CD8-positive, alpha-beta memory T cell (primary cell): Measurements from ENCODE around the gene ZW10. TPM values are rescaled to one million over a fixed set of nuclear protein-coding genes. Genes with fewer than 3 reads are reported as not detected.
"Not testable (repeated sequence)": the region's sequence is repeated elsewhere in the genome, so short reads cannot be mapped to it uniquely, and the experiment has no call there.

Experiments
- CTCF ChIA-PET: fragments of 350-600 bp; sonication (Branson Sonifier 250); formaldehyde crosslinking; loops from one replicate; lab custom pipeline; 2021; ENCODE audit warnings: antibody characterized with exemption; lab: Charles Lee
- POLR2A ChIA-PET: fragments of 350-600 bp; sonication (Branson Sonifier 250); formaldehyde crosslinking; loops from one replicate; lab custom pipeline; 2021; ENCODE audit warnings: antibody characterized with exemption; lab: Charles Lee
- DNase-seq, 5 donors: peaks; one replicate each; pipeline versions ENCODE4 v3.0.0 to v3.0.0-alpha.2; 2020 to 2022; ENCODE audit warnings: mixed read lengths in 1 of 5
- H3K27ac ChIP-seq: one replicate; pipeline ENCODE4 v1.7.0; 2013; ENCODE audit warnings: low read depth, mild to moderate bottlenecking, low read length, moderate library complexity
- H3K27me3 ChIP-seq: 2 replicates; pipeline ENCODE4 v1.7.0; 2013; ENCODE audit warnings: low read length, mild to moderate bottlenecking; ENCODE audit not compliant: insufficient read depth, poor library complexity, severe bottlenecking
- H3K36me3 ChIP-seq: 2 replicates; pipeline ENCODE4 v1.7.0; 2013; ENCODE audit warnings: mild to moderate bottlenecking, low read length, moderate library complexity; ENCODE audit not compliant: insufficient read depth
- H3K4me1 ChIP-seq: 2 replicates; pipeline ENCODE4 v1.7.0; 2013; ENCODE audit warnings: mild to moderate bottlenecking, low read length, moderate library complexity; ENCODE audit not compliant: insufficient read depth
- H3K4me3 ChIP-seq: 2 replicates; pipeline ENCODE4 v1.7.0; 2013; ENCODE audit warnings: mild to moderate bottlenecking, low read length
- H3K9me3 ChIP-seq: 2 replicates; pipeline ENCODE4 v1.7.0; 2013; ENCODE audit warnings: mild to moderate bottlenecking, low read length
- H3K27ac Mint-ChIP-seq, 8 donors: one replicate each; pipeline ENCODE4 v1.8.0; 2020 to 2021; ENCODE audit warnings: mixed read lengths in 8 of 8, mild to moderate bottlenecking in 6 of 8, inconsistent platforms in 3 of 8, moderate library complexity in 3 of 8
- H3K27me3 Mint-ChIP-seq, 2 donors: one replicate each; pipeline ENCODE4 v1.8.0; 2020 to 2021; ENCODE audit warnings: mixed read lengths in 2 of 2, mild to moderate bottlenecking in 1 of 2, moderate library complexity in 1 of 2
- H3K36me3 Mint-ChIP-seq, 3 donors: one replicate each; pipeline ENCODE4 v1.8.0; 2020 to 2021; ENCODE audit warnings: mixed read lengths in 3 of 3, inconsistent platforms in 1 of 3, mild to moderate bottlenecking in 1 of 3
- H3K4me1 Mint-ChIP-seq, 3 donors: one replicate each; pipeline ENCODE4 v1.8.0; 2020 to 2021; ENCODE audit warnings: mixed read lengths in 3 of 3, inconsistent platforms in 1 of 3, mild to moderate bottlenecking in 1 of 3
- H3K4me3 Mint-ChIP-seq, 7 donors: one replicate each; pipeline ENCODE4 v1.8.0; 2020 to 2021; ENCODE audit warnings: mixed read lengths in 7 of 7, mild to moderate bottlenecking in 6 of 7, moderate library complexity in 4 of 7, inconsistent platforms in 2 of 7
- H3K9me3 Mint-ChIP-seq, 5 donors: one replicate each; pipeline ENCODE4 v1.8.0; 2020 to 2022; ENCODE audit warnings: mixed read lengths in 5 of 5, mild to moderate bottlenecking in 3 of 5, moderate library complexity in 2 of 5, inconsistent platforms in 1 of 5
- polyA plus RNA-seq: library from polyadenylated mRNA; unstranded; fragments of 300-500 nt; fragmentation: Illumina TruSeq; gene quantifications from one replicate; pipeline ENCODE4 v1.2.3, GENCODE V29; 2021
- total RNA-seq, 2 experiments: library from RNA; stranded (reverse); gene quantifications; one replicate each; pipeline ENCODE4 v1.2.3, GENCODE V29; 2021

Gene ZW10
- total and polyA plus RNA-seq, 3 experiments from 2014 or later: 15.5 to 24.7 (median 21.3) TPM

DNA sequence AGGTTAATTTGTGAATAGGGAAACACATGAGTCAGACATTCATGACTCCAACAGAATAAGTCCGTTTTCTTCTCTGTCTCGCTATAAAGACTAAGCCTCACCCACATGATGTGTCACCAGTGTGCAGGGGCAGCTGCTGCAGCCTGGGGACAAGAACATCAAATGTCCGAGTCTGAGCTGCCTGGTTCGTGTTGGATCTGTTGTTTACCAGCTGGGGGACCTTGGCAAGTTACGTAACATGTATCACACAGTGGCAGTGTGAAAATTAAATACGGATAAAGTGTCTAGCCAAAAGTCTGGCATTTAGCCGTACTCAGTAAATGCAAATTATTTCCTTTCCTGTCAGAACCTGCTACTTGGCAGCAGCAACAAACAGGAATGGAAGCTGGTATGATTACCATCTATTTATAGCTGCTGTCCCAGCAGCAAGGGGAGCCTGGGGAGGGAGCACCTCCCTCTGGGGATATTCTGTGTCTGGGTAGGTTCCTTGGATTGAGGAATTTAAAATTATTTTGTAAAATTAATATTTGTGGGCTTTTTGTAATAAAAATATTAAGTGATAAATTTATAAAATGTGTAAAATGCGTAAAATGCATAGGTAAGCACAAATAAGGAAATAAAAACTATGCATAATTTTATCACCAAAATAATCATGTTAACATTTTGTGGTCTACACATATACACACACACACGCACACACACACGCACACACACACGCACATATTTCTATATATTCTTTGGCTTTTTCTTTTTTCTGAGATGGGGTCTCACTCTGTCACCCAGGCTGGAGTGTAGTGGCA is 4.8 kb upstream of the ZW10 start:
- Histone ChIP-seq H3K9me3 (no peaks in the 10 kb centered on the region), H3K36me3 (no peaks in the 10 kb centered on the region), H3K27me3 (peaks cover 5% of the 10 kb centered on the region), H3K4me1 (peaks cover 4% of the 10 kb centered on the region), H3K4me3 (no peak overlapping the region), H3K27ac (no peak overlapping the region)
- no peaks in the 10 kb centered on the region for H3K9me3 Mint-ChIP-seq
- peak overlapping the region in 1 of 7 donors; percentile 28 for H3K4me3 Mint-ChIP-seq
- ChIA-PET POLR2A (no interaction called here), CTCF (interaction anchor here (0.6 kb wide), 1 partner anchor 380 kb away, joined by 3 read pairs; no protein-coding TSS in a partner anchor)
- peaks cover 8 to 13% (median 10%) of the 10 kb centered on the region in 3 donors for H3K4me1 Mint-ChIP-seq
- peaks cover 0 to 7% (median 0%) of the 10 kb centered on the region in 3 donors for H3K36me3 Mint-ChIP-seq
- H3K27ac Mint-ChIP-seq: no peak overlapping the region
- H3K27me3 Mint-ChIP-seq: peaks cover 17 to 32% of the 10 kb centered on the region in 2 donors
- no peak for DNase-seq

DNA sequence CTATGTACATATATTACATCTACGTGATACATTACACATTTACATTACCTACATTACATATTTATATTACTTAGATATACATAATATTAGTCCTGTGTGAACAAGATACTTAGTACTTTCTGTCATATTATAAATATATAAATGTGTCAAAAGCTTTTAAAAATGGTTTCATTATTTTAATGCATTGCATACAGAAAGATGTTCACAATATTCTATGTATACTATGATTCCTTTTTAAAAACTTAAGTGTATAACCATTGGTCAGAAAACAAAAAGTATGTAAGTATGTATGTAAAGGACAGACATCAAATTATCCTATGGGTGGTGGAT is 647 bp upstream of the ZW10 start:
- Mint-ChIP-seq H3K36me3 (peaks cover 0 to 20% (median 0%) of the 10 kb centered on the region in 3 donors), H3K27me3 (peaks cover 1 to 3% of the 10 kb centered on the region in 2 donors), H3K4me1 (peaks cover 24 to 32% (median 30%) of the 10 kb centered on the region in 3 donors), H3K27ac (peak overlapping the region in 7 of 8 donors; percentile 85 to 99 (median 96)), H3K4me3 (peak overlapping the region; percentile 97 to 99 (median 98)), H3K9me3 (no peaks in the 10 kb centered on the region)
- Histone ChIP-seq H3K27ac (peak overlapping the region; percentile 34), H3K36me3 (no peaks in the 10 kb centered on the region), H3K9me3 (no peaks in the 10 kb centered on the region), H3K4me3 (peak overlapping the region; percentile 96), H3K27me3 (no peaks in the 10 kb centered on the region), H3K4me1 (peaks cover 11% of the 10 kb centered on the region)
- ChIA-PET CTCF (interaction anchor here (1.0 to 1.6 kb wide), 2 partner anchors 8 to 15 kb away, joined by 3 to 6 read pairs; no protein-coding TSS in a partner anchor), POLR2A (no interaction called here)
- DNase-seq: no peak

DNA sequence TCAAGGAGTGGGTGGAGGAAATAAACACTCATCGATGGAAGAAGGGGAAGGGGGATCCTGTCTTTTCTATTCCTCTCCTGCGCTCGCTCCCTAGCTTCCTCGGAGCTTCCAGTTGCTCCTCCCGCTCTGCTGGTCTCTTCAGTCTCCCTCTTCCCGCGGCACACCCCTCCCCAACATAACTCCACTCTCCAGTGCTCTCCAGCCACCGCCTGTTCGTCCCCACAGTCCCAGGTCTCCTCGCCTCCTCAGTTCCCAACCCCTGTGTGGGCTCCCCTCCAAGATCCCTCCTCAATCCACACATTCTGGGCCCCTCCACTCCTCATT is 438 bp downstream of the ZW10 start:
- Mint-ChIP-seq H3K27me3 (peaks cover 1 to 2% of the 10 kb centered on the region in 2 donors), H3K36me3 (peaks cover 0 to 28% (median 2%) of the 10 kb centered on the region in 3 donors), H3K27ac (peak overlapping the region; percentile 85 to 99 (median 96)), H3K4me1 (peaks cover 26 to 39% (median 35%) of the 10 kb centered on the region in 3 donors), H3K9me3 (no peaks in the 10 kb centered on the region), H3K4me3 (peak overlapping the region; percentile 97 to 99 (median 98))
- H3K4me1 ChIP-seq: peaks cover 11% of the 10 kb centered on the region
- H3K9me3 ChIP-seq: no peaks in the 10 kb centered on the region
- H3K27ac ChIP-seq: peak overlapping the region; percentile 77
- DNase-seq: peak in 1 of 5 donors; percentile 1
- POLR2A ChIA-PET: no interaction called here
- no peaks in the 10 kb centered on the region for H3K27me3 ChIP-seq
- peak overlapping the region; percentile 96 for H3K4me3 ChIP-seq
- peaks cover 4% of the 10 kb centered on the region for H3K36me3 ChIP-seq
- CTCF ChIA-PET: interaction anchor here (0.8 to 1.6 kb wide), 5 partner anchors 9 to 467 kb away, joined by 3 to 6 read pairs (median 3); no protein-coding TSS in a partner anchor

GRCh38 chr11:113771964-113772363 is 1.5 kb downstream of the ZW10 start:
- H3K36me3 Mint-ChIP-seq: peaks cover 7 to 39% (median 11%) of the 10 kb centered on the region in 3 donors
- no peaks in the 10 kb centered on the region for H3K9me3 Mint-ChIP-seq
- peak overlapping the region; percentile 71 to 99 (median 98) for H3K4me3 Mint-ChIP-seq
- H3K4me1 Mint-ChIP-seq: peaks cover 34 to 49% (median 45%) of the 10 kb centered on the region in 3 donors
- Histone ChIP-seq H3K36me3 (peaks cover 10% of the 10 kb centered on the region), H3K27ac (no peak overlapping the region), H3K4me1 (peaks cover 11% of the 10 kb centered on the region), H3K4me3 (no peak overlapping the region), H3K9me3 (no peaks in the 10 kb centered on the region), H3K27me3 (no peaks in the 10 kb centered on the region)
- no peak for DNase-seq
- H3K27ac Mint-ChIP-seq: peak overlapping the region in 5 of 8 donors; percentile 41 to 81 (median 75)
- POLR2A ChIA-PET: no interaction called here
- CTCF ChIA-PET: no interaction called here
- H3K27me3 Mint-ChIP-seq: no peaks in the 10 kb centered on the region

- no peak overlapping the region for H3K4me3 ChIP-seq
- no peak overlapping the region for H3K27ac ChIP-seq
- Mint-ChIP-seq H3K4me1 (peaks cover 23 to 43% (median 32%) of the 10 kb centered on the region in 3 donors), H3K4me3 (no peak overlapping the region), H3K36me3 (peaks cover 13 to 69% (median 25%) of the 10 kb centered on the region in 3 donors), H3K27me3 (no peaks in the 10 kb centered on the region), H3K9me3 (no peaks in the 10 kb centered on the region), H3K27ac (peak overlapping the region in 1 of 8 donors; percentile 0)
- H3K27me3 ChIP-seq: no peaks in the 10 kb centered on the region
- H3K4me1 ChIP-seq: no peaks in the 10 kb centered on the region
- CTCF ChIA-PET: no interaction called here
- H3K9me3 ChIP-seq: no peaks in the 10 kb centered on the region
- no peak for DNase-seq
- POLR2A ChIA-PET: no interaction called here
- H3K36me3 ChIP-seq: peaks cover 17% of the 10 kb centered on the region
Observed at GRCh38 chr11:113764527-113765219, 8.8 kb downstream of the ZW10 start.

DNA sequence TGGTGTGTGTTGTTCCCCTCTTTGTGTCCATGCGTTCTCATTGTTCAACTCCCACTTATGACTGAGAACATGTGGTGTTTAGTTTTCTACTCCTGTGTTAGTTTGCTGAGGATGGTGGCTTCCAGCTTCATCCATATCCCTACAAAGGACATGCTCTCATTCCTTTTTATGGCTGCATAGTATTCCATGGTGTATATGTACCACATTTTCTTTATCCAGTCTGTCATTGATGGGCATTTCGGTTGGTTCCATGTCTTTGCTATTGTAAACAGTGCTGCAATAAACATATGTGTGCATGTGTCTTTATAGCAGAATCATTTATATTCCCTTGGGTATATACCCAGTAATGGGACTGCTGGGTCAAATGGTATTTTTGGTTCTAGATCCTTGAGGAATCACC is 10.5 kb downstream of the ZW10 start:
- POLR2A ChIA-PET, H3K4me1 ChIP-seq, H3K9me3 Mint-ChIP-seq, H3K9me3 ChIP-seq, H3K4me3 ChIP-seq, DNase-seq, H3K27me3 ChIP-seq, H3K27ac ChIP-seq, H3K4me3 Mint-ChIP-seq, H3K27me3 Mint-ChIP-seq, CTCF ChIA-PET, H3K27ac Mint-ChIP-seq: not testable (repeated sequence)
- Mint-ChIP-seq H3K4me1 (peaks cover 18 to 35% (median 29%) of the 10 kb centered on the region in 3 donors), H3K36me3 (peaks cover 13 to 72% (median 32%) of the 10 kb centered on the region in 3 donors)
- peaks cover 18% of the 10 kb centered on the region for H3K36me3 ChIP-seq

GRCh38 chr11:113760241-113760640 is 13.3 kb downstream of the ZW10 start:
- no peak for DNase-seq
- H3K27ac Mint-ChIP-seq: peak overlapping the region in 1 of 8 donors; percentile 72
- Histone ChIP-seq H3K27me3 (no peaks in the 10 kb centered on the region), H3K9me3 (no peaks in the 10 kb centered on the region), H3K27ac (no peak overlapping the region), H3K4me1 (no peaks in the 10 kb centered on the region), H3K36me3 (peaks cover 6% of the 10 kb centered on the region), H3K4me3 (no peak overlapping the region)
- no peaks in the 10 kb centered on the region for H3K27me3 Mint-ChIP-seq
- H3K36me3 Mint-ChIP-seq: peaks cover 8 to 76% (median 32%) of the 10 kb centered on the region in 3 donors
- no peak overlapping the region for H3K4me3 Mint-ChIP-seq
- ChIA-PET POLR2A (no interaction called here), CTCF (no interaction called here)
- H3K9me3 Mint-ChIP-seq: no peaks in the 10 kb centered on the region
- peaks cover 6 to 17% (median 16%) of the 10 kb centered on the region in 3 donors for H3K4me1 Mint-ChIP-seq

DNA sequence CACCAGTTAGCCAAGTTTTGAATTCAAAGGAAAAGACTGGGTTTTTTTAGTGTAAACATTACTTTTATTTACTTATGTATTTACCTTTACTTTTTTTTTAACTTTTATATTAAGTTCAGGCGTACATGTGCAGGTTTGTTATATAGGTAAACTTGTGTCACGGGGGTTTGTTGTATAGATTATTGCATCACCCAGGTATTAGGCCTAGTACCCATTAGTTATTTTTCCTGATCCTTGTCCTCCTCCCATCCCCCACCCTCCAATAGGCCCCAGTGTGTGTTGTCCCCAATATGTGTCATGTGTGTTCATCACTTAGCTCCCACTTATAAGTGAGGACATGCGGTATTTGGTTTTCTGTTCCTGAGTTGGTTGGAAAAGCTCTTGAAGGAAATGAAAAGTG is 20.6 kb downstream of the ZW10 start:
- Mint-ChIP-seq H3K36me3 (peaks cover 8 to 59% (median 21%) of the 10 kb centered on the region in 3 donors), H3K4me1 (no peaks in the 10 kb centered on the region), H3K9me3 (no peaks in the 10 kb centered on the region), H3K27me3 (no peaks in the 10 kb centered on the region), H3K27ac (peak overlapping the region in 1 of 8 donors; percentile 43), H3K4me3 (no peak overlapping the region)
- Histone ChIP-seq H3K27me3 (no peaks in the 10 kb centered on the region), H3K4me3 (no peak overlapping the region), H3K9me3 (no peaks in the 10 kb centered on the region), H3K27ac (no peak overlapping the region), H3K36me3 (no peaks in the 10 kb centered on the region), H3K4me1 (no peaks in the 10 kb centered on the region)
- no peak for DNase-seq
- POLR2A ChIA-PET: no interaction called here
- CTCF ChIA-PET: no interaction called here
